ENCODE measurements around the gene STARD3NL. TPM values are rescaled to one million over a fixed set of nuclear protein-coding genes. Genes with fewer than 3 reads are reported as not detected.
"Not testable (repeated sequence)": the region's sequence is repeated elsewhere in the genome, so short reads cannot be mapped to it uniquely, and the experiment has no call there.

Gene STARD3NL
- total RNA-seq, 1 donor from 2014 or later: 61.1 TPM

- no peak for TF ChIP-seq CTCF (IDR thresholded peaks at IDR 0.05; ENCODE audit: unreplicated experiment)
- DNase-seq (ENCODE audit: low spot score, unreplicated experiment): no peak
- H3K4me1 Mint-ChIP-seq (ENCODE audit: low read depth): no peaks in the 10 kb centered on the region
- no peaks in the 10 kb centered on the region for H3K9me3 Mint-ChIP-seq (ENCODE audit: low read depth)
- no peak overlapping the region for H3K4me3 Mint-ChIP-seq (ENCODE audit: low read depth)
- H3K27ac Mint-ChIP-seq: no peak overlapping the region
- H3K27me3 Mint-ChIP-seq: no peaks in the 10 kb centered on the region
- H3K36me3 Mint-ChIP-seq (ENCODE audit: insufficient read depth): peaks cover 16% of the 10 kb centered on the region
Measured at GRCh38 chr7:38229884-38230642, 52.0 kb downstream of the STARD3NL start.

- no peak for TF ChIP-seq CTCF (IDR thresholded peaks at IDR 0.05; ENCODE audit: unreplicated experiment)
- Mint-ChIP-seq H3K4me1 (ENCODE audit: low read depth) (no peaks in the 10 kb centered on the region), H3K9me3 (ENCODE audit: low read depth) (no peaks in the 10 kb centered on the region), H3K4me3 (ENCODE audit: low read depth) (no peak overlapping the region), H3K36me3 (ENCODE audit: insufficient read depth) (peaks cover 13% of the 10 kb centered on the region), H3K27me3 (no peaks in the 10 kb centered on the region), H3K27ac (peak overlapping the region; percentile 30)
- no peak for DNase-seq (ENCODE audit: low spot score, unreplicated experiment)
Measured at GRCh38 chr7:38232502-38233366, 54.7 kb downstream of the STARD3NL start.

- DNase-seq (ENCODE audit: low spot score, unreplicated experiment); H3K9me3 Mint-ChIP-seq (ENCODE audit: low read depth); H3K27me3 Mint-ChIP-seq; H3K27ac Mint-ChIP-seq; H3K4me1 Mint-ChIP-seq (ENCODE audit: low read depth); H3K4me3 Mint-ChIP-seq (ENCODE audit: low read depth): not testable (repeated sequence)
- peaks cover 13% of the 10 kb centered on the region for H3K36me3 Mint-ChIP-seq (ENCODE audit: insufficient read depth)
Measured at GRCh38 chr7:38234759-38235158, 56.7 kb downstream of the STARD3NL start.

- H3K36me3 Mint-ChIP-seq (ENCODE audit: insufficient read depth): peaks cover 9% of the 10 kb centered on the region
- no peak overlapping the region for H3K4me3 Mint-ChIP-seq (ENCODE audit: low read depth)
- H3K9me3 Mint-ChIP-seq (ENCODE audit: low read depth): no peaks in the 10 kb centered on the region
- DNase-seq (ENCODE audit: low spot score, unreplicated experiment): no peak
- H3K27ac Mint-ChIP-seq: peak overlapping the region; percentile 41
- no peaks in the 10 kb centered on the region for H3K27me3 Mint-ChIP-seq
- H3K4me1 Mint-ChIP-seq (ENCODE audit: low read depth): no peaks in the 10 kb centered on the region
- TF ChIP-seq CTCF (IDR thresholded peaks at IDR 0.05; ENCODE audit: unreplicated experiment): no peak
Measured at GRCh38 chr7:38235606-38236005, 57.6 kb downstream of the STARD3NL start.

GRCh38 chr7:38239129-38239528 lies 61.1 kb downstream of the STARD3NL start:
- not testable (repeated sequence) for H3K9me3 Mint-ChIP-seq (ENCODE audit: low read depth); H3K27me3 Mint-ChIP-seq; H3K36me3 Mint-ChIP-seq (ENCODE audit: insufficient read depth); H3K4me3 Mint-ChIP-seq (ENCODE audit: low read depth); H3K4me1 Mint-ChIP-seq (ENCODE audit: low read depth); H3K27ac Mint-ChIP-seq; DNase-seq (ENCODE audit: low spot score, unreplicated experiment)

- TF ChIP-seq CTCF (IDR thresholded peaks at IDR 0.05; ENCODE audit: unreplicated experiment): no peak
- Mint-ChIP-seq H3K9me3 (ENCODE audit: low read depth) (no peaks in the 10 kb centered on the region), H3K4me3 (ENCODE audit: low read depth) (no peak overlapping the region), H3K27me3 (no peaks in the 10 kb centered on the region), H3K27ac (no peak overlapping the region), H3K36me3 (ENCODE audit: insufficient read depth) (no peaks in the 10 kb centered on the region), H3K4me1 (ENCODE audit: low read depth) (no peaks in the 10 kb centered on the region)
- no peak for DNase-seq (ENCODE audit: low spot score, unreplicated experiment)
Measured at GRCh38 chr7:38241071-38241470, 63.0 kb downstream of the STARD3NL start.
